Endodermal cell (in vitro differentiated cells): ENCODE data around the gene TAF3. TPM values are rescaled to one million over a fixed set of nuclear protein-coding genes. Genes with fewer than 3 reads are reported as not detected.

Experiments
- DNase-seq: peaks from one replicate; pipeline ENCODE4 v3.0.0-alpha.2; 2017
- H3K27ac ChIP-seq: 2 replicates; pipeline ENCODE4 v1.5.1; 2013; ENCODE audit warnings: mild to moderate bottlenecking, low read depth, low read length, moderate library complexity
- H3K27me3 ChIP-seq: 2 replicates; pipeline ENCODE4 v1.6.1; 2013; ENCODE audit warnings: mild to moderate bottlenecking, low read length, moderate library complexity; ENCODE audit not compliant: insufficient read depth, control insufficient read depth, poor library complexity, severe bottlenecking
- H3K36me3 ChIP-seq: 2 replicates; pipeline ENCODE4 v1.7.0; 2013; ENCODE audit warnings: mild to moderate bottlenecking, low read length, moderate library complexity; ENCODE audit not compliant: control insufficient read depth, insufficient read depth
- H3K4me1 ChIP-seq: one replicate; pipeline ENCODE4 v1.7.0; 2013; ENCODE audit warnings: low read length; ENCODE audit not compliant: control insufficient read depth, insufficient read depth
- H3K4me3 ChIP-seq: 2 replicates; pipeline ENCODE4 v1.5.1; 2013; ENCODE audit warnings: mild to moderate bottlenecking, low read length, moderate library complexity
- H3K9ac ChIP-seq: 2 replicates; pipeline ENCODE4 v1.6.1; 2013; ENCODE audit warnings: mild to moderate bottlenecking, low read length, moderate library complexity; ENCODE audit not compliant: poor library complexity, severe bottlenecking; ENCODE audit errors: extremely low read depth
- H3K9me3 ChIP-seq: 2 replicates; pipeline ENCODE4 v1.6.1; 2013; ENCODE audit warnings: mild to moderate bottlenecking, low read length, moderate library complexity; ENCODE audit not compliant: control insufficient read depth
- H3K27ac Mint-ChIP-seq: 2 replicates; pipeline ENCODE4 v1.8.0; 2020; ENCODE audit warnings: mixed read lengths
- H3K27me3 Mint-ChIP-seq: 2 replicates; pipeline ENCODE4 v1.8.0; 2021; ENCODE audit warnings: mild to moderate bottlenecking, mixed read lengths; ENCODE audit not compliant: insufficient read depth
- H3K36me3 Mint-ChIP-seq: 2 replicates; pipeline ENCODE4 v1.8.0; 2020; ENCODE audit warnings: low read depth, mixed read lengths
- H3K4me1 Mint-ChIP-seq: 2 replicates; pipeline ENCODE4 v1.8.0; 2020; ENCODE audit warnings: mixed read lengths
- H3K4me3 Mint-ChIP-seq: 2 replicates; pipeline ENCODE4 v1.8.0; 2020; ENCODE audit warnings: mild to moderate bottlenecking, moderate library complexity, mixed read lengths
- H3K9me3 Mint-ChIP-seq: 2 replicates; pipeline ENCODE4 v1.8.0; 2020; ENCODE audit warnings: mild to moderate bottlenecking, mixed read lengths
- WGBS, 2 experiments: methylation state at CpG; one replicate each; pipeline versions ENCODE4 v1.1.5 to v1.1.7; 2013; ENCODE audit warnings: missing lambda C conversion rate in 2 of 2, mixed read lengths in 1 of 2; ENCODE audit not compliant: insufficient coverage in 1 of 2, insufficient read length in 1 of 2; 5-methylcytosine and 5-hydroxymethylcytosine counted together
- total RNA-seq, 2 donors: library from RNA; stranded (reverse); fragmentation: NEBNext Ultra II Directional in 1 of 2; extraction: Animal tissue kit (Norgen Biotek cat#: 25700) in 1 of 2; gene quantifications; 2 replicates in 1 of 2; 3 replicates in 1 of 2; pipeline ENCODE4 v1.2.1, GENCODE V29; 2021
- TF ChIP-seq, protein P1 (sequence below): fragments of 200-600 bp; sonication (generic); conservative IDR thresholded peaks from 2 replicates; pipeline ENCODE4 v1.5.0; 2021; ENCODE audit warnings: antibody characterized with exemption, mild to moderate bottlenecking

The TAF3 gene
- total RNA-seq, 2 donors from 2014 or later, result 9.9 to 10.0 TPM

DNA sequence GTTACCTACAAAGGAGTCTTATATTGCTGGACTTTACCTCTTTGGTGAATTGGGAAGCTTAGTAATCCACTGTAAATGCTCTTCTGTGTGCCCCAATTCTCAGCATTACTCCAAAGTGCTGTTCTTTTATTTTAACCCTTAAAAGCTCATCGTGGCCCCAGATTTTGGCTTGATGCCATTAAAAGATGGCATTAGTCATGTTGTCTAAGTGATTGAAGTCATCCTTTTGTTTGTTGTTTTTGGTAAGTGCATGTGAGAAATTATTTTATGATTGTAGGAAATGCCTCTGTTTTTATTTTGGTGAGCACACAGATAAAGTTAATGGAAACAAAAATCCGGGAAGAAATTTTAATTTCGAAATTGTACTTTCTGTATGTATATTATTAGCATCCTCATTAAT is 153.6 kb downstream of the TAF3 start:
- no peak overlapping the region for H3K27ac Mint-ChIP-seq

DNA sequence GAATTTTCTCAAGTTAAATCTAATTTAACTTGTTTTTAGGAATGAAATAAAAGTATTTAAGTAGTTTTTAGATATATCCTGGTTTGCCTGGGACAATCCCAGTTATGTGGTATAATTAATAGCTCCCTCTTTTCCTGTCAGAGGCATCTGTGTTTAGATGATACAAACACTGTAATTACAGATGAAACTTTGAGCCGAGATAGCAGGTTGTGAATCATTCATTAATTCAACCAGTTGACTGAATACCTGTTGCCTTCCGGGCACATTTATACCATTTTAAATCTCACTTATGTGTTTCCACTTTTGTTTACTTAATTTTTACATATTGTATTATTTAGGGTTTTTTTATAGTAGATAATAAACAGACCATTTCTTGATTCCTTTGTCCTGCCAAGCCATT is 154.1 kb downstream of the TAF3 start:
- no peak for DNase-seq
- no peaks in the 10 kb centered on the region for H3K4me1 ChIP-seq
- no peak overlapping the region for H3K27ac Mint-ChIP-seq
- H3K27me3 ChIP-seq, result no peaks in the 10 kb centered on the region
- no peak overlapping the region for H3K9ac ChIP-seq
- H3K27ac ChIP-seq, result no peak overlapping the region
- no peaks in the 10 kb centered on the region for H3K36me3 ChIP-seq
- no peaks in the 10 kb centered on the region for H3K27me3 Mint-ChIP-seq
- peaks cover 3% of the 10 kb centered on the region for H3K36me3 Mint-ChIP-seq
- H3K9me3 ChIP-seq, result no peaks in the 10 kb centered on the region
- H3K4me1 Mint-ChIP-seq, result peaks cover 9% of the 10 kb centered on the region
- TF ChIP-seq, protein P1, sequence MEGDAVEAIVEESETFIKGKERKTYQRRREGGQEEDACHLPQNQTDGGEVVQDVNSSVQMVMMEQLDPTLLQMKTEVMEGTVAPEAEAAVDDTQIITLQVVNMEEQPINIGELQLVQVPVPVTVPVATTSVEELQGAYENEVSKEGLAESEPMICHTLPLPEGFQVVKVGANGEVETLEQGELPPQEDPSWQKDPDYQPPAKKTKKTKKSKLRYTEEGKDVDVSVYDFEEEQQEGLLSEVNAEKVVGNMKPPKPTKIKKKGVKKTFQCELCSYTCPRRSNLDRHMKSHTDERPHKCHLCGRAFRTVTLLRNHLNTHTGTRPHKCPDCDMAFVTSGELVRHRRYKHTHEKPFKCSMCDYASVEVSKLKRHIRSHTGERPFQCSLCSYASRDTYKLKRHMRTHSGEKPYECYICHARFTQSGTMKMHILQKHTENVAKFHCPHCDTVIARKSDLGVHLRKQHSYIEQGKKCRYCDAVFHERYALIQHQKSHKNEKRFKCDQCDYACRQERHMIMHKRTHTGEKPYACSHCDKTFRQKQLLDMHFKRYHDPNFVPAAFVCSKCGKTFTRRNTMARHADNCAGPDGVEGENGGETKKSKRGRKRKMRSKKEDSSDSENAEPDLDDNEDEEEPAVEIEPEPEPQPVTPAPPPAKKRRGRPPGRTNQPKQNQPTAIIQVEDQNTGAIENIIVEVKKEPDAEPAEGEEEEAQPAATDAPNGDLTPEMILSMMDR, result no peak
- WGBS, 2 experiments, result 97 to 100% methylated on average over 1 to 2 of the region's 2 CpGs
- no peak overlapping the region for H3K4me3 Mint-ChIP-seq
- H3K9me3 Mint-ChIP-seq, result no peaks in the 10 kb centered on the region
- H3K4me3 ChIP-seq, result no peak overlapping the region

More for the DNA sequence above, 153.6 kb downstream of the TAF3 start:
- no peak overlapping the region for H3K4me3 Mint-ChIP-seq
- H3K9ac ChIP-seq, result no peak overlapping the region
- no peaks in the 10 kb centered on the region for H3K9me3 ChIP-seq
- H3K4me3 ChIP-seq, result no peak overlapping the region
- H3K27me3 Mint-ChIP-seq, result no peaks in the 10 kb centered on the region
- no peak overlapping the region for H3K27ac ChIP-seq
- no peaks in the 10 kb centered on the region for H3K9me3 Mint-ChIP-seq
- peaks cover 2% of the 10 kb centered on the region for H3K36me3 Mint-ChIP-seq
- peaks cover 9% of the 10 kb centered on the region for H3K4me1 Mint-ChIP-seq
- no peak for DNase-seq
- H3K36me3 ChIP-seq, result no peaks in the 10 kb centered on the region
- no peaks in the 10 kb centered on the region for H3K27me3 ChIP-seq
- TF ChIP-seq, protein P1, result no peak
- H3K4me1 ChIP-seq, result no peaks in the 10 kb centered on the region
- WGBS, 2 experiments, result 94% methylated on average over 1 of the region's 3 CpGs; no CpG with 5 or more reads in 1 of the 2 experiments

DNA sequence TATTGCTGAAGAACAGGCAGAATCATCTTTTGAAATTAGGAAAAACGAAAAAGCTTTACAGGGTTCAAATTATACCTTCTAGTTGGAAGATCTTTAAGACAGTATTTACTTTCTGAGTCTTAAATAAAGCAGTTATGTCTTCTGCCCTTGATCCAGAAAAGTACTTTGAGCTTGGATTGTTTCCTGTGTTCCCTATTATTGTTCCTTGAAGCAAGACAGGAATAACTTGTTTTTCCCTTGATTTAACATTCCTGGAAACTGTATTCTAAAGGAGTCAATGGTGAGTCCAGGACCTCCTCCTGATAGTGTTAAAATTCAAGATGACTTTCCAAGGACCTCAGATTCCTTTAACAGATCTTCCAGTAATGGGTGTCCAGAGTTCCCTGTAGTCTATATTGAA is 161.9 kb downstream of the TAF3 start:
- Histone ChIP-seq H3K9me3 (no peaks in the 10 kb centered on the region), H3K4me1 (peaks cover 3% of the 10 kb centered on the region), H3K4me3 (no peak overlapping the region), H3K27me3 (no peaks in the 10 kb centered on the region), H3K36me3 (peaks cover 4% of the 10 kb centered on the region), H3K27ac (no peak overlapping the region), H3K9ac (no peak overlapping the region)
- no peak for DNase-seq
- no peaks in the 10 kb centered on the region for H3K9me3 Mint-ChIP-seq
- TF ChIP-seq, protein P1, result no peak
- no peak overlapping the region for H3K27ac Mint-ChIP-seq
- H3K27me3 Mint-ChIP-seq, result no peaks in the 10 kb centered on the region
- H3K4me3 Mint-ChIP-seq, result no peak overlapping the region
- peaks cover 11% of the 10 kb centered on the region for H3K4me1 Mint-ChIP-seq
- peaks cover 20% of the 10 kb centered on the region for H3K36me3 Mint-ChIP-seq
- WGBS, 2 experiments, result 75 to 91% methylated on average over 1 of the region's 1 CpG
